Prostate gland (tissue), 2 donors: ENCODE measurements around the gene TMEM256.

Experiments used
- POLR2A ChIP-seq: fragments of 450-650 bp; IDR thresholded peaks from one replicate; pipeline ENCODE4 v1.6.1; 2016; ENCODE audit warnings: antibody characterized with exemption, mild to moderate bottlenecking
- TF ChIP-seq, protein P1 (sequence below), 4 experiments: fragments of 200-600 bp in 2 of 4; fragments of 450-650 bp in 2 of 4; sonication (generic) in 2 of 4; IDR thresholded peaks; 1 replicate in 3 of 4; 2 replicates in 1 of 4; pipeline ENCODE4 v1.5.1; 2016 to 2019; ENCODE audit warnings: antibody characterized with exemption in 4 of 4, mild to moderate bottlenecking in 2 of 4, moderate library complexity in 2 of 4

DNA sequence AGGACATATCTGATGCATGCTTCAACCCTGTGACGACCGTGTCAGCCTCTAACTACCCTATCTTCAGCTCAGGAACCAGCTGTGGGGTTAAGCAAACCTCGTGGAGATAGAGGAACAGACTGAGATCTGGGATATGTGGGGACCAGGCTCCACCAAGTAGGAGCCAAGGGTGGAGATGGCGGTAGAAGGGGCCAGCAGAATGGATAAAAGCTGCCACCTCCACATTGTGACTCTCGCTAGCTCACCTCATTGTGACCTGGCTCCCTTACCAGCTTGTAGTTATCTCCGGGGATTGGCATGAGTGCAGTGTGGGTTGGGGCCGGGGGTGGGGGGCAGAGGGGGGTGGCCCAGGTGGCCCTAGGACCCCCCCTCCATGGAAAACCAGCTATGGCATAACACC lies 21.4 kb upstream of the TMEM256 start, which contains the start of gene SPEM2:
- TF ChIP-seq, protein P1, sequence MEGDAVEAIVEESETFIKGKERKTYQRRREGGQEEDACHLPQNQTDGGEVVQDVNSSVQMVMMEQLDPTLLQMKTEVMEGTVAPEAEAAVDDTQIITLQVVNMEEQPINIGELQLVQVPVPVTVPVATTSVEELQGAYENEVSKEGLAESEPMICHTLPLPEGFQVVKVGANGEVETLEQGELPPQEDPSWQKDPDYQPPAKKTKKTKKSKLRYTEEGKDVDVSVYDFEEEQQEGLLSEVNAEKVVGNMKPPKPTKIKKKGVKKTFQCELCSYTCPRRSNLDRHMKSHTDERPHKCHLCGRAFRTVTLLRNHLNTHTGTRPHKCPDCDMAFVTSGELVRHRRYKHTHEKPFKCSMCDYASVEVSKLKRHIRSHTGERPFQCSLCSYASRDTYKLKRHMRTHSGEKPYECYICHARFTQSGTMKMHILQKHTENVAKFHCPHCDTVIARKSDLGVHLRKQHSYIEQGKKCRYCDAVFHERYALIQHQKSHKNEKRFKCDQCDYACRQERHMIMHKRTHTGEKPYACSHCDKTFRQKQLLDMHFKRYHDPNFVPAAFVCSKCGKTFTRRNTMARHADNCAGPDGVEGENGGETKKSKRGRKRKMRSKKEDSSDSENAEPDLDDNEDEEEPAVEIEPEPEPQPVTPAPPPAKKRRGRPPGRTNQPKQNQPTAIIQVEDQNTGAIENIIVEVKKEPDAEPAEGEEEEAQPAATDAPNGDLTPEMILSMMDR (IDR thresholded peaks at IDR 0.05) = no peak
- no peak for TF ChIP-seq POLR2A
